ENCODE measurements around the gene PPARG. TPM values are rescaled to one million over a fixed set of nuclear protein-coding genes. Genes with fewer than 3 reads are reported as not detected.

Gene PPARG
- polyA plus RNA-seq, 3 donors = 24.3 to 28.2 (median 25.2) TPM

DNA sequence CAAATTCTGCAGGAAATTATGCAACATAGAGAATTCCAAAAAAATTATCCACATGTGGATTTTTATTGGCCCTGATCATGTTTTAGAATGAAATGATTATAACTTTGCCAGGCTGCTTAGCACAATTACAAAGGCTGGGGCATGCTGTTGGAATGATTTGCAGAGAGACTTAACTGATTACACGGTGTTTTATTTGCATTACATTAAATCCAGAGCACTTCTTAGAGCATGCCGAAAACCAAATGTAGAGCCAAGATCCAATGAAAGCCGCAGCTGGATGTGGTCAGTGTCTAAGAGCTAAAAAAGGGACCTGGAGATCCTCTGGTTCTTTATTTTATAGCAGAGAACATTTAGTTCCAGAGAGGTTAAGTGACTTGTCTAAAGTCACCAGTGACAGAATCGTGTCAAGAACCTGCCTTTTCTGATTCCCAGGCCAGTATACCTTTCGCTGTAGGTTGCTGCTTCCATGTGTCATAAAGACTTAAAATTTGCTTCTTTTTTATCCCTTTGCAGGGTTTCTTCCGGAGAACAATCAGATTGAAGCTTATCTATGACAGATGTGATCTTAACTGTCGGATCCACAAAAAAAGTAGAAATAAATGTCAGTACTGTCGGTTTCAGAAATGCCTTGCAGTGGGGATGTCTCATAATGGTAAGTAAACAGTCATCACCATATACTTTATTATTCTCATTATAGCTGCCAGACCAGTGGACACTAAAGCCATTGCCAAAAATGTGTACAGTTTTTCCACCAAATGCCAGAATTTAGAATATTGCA lies 103.4 kb downstream of the PPARG start:
- DNase-seq (ENCODE audit: extremely low read depth in 1 of 11, low read depth in 9 of 11, low spot score in 4 of 11) = peak in 1 of 11 donors; percentile 20

DNA sequence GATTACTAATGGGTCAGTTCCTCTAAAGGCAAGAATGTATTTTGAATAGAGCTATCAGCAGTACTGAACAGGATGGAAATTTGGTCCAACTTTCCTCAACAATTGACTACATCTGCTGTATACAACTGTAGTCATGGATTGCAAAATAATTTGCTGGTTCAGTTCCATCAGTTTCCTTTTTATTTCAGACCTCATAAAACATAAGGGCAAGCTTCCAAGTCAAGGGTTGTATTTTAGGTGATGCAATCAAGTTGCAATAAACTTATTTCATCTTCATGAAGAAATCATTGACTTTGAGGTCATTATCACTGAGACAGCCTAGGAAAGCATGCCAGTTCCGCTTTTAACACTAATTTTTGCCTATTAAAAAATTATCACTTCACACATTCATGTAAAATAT lies 105.0 kb downstream of the PPARG start:
- peak in 1 of 11 donors; percentile 32 for DNase-seq (ENCODE audit: extremely low read depth in 1 of 11, low read depth in 9 of 11, low spot score in 4 of 11)

DNA sequence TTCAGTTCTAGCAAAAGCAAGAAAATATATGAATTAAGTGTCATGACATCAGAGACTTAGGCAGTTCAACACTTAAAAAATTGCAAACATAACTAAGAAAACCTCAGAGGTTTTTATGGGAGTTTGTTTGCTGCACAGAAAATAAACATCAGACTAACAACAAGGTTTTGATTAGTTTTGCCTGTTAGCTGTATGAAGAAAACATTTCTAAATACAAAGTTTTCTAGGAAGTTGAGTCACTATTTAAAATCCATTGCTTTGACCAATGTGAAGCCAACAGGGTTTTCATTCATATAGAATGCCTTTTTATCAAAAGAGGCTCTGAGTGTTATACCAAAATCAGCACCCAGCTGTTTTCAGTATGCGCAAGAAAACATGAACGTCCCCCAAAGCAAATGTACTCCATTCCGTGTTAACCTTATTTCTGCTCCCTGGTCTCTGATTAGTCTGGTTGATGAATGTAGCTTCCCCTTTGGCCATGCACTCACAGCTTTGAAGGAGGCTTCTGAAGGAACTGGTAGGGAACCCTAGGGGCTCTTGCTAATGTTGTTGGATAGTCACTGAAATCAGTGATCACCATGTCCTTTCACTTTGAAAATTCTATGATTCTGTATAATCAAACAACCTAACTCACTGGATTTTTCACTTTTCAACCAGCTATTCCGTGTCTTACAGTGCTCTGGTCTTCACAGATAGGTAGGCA lies 105.8 kb downstream of the PPARG start:
- no peak for DNase-seq (ENCODE audit: extremely low read depth in 1 of 11, low read depth in 9 of 11, low spot score in 4 of 11)

DNA sequence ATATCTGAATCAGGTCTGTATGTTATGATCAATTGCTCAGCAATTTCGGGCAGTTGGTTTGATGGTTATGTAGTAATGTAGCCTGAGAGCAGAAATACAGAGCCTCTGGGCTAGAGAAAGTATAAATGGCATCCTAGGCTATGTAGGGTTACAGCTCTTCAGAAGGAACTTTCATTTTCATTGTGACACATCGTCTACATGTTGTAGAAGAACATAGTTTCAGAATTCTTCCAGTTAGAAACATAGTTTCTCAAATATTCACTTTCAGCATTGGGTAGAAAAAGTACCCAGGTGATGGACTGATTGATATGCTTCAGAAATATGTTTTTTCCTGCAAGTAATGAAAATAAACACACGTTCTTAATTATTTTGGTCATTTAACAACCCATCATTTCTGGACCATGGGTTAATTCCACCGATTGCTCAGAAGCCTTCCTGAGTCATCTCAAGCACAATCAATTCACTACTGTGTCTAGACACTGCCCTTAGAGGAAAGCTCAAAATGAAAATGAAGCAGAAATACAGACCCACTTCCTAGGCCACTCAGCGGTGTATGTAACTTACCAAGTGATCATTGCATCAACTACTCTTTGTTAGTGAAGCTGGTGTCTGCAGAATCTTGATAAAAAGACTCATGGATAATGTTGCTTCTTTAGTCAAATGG lies 106.6 kb downstream of the PPARG start:
- no peak for DNase-seq (ENCODE audit: extremely low read depth in 1 of 11, low read depth in 9 of 11, low spot score in 4 of 11)

DNA sequence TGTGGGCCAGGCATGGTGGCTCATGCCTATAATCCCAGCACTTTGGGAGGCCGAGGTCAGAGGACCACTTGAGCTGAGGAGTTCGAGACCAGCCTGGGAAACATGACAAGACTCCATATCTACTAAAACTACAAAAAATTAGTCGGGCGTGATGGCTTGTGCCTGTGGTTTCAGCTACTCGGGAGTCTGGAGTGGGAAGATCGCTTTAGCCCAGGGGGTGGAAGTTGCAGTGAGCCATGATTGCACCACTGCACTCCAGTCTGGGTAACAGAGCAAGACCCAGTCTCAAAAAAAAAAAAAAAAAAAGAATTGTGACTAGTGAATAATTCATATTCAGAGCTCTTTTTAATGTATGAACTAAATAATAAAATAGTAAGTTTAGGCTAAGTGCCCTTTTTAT lies 107.6 kb downstream of the PPARG start:
- DNase-seq (ENCODE audit: extremely low read depth in 1 of 11, low read depth in 9 of 11, low spot score in 4 of 11) = no peak

DNA sequence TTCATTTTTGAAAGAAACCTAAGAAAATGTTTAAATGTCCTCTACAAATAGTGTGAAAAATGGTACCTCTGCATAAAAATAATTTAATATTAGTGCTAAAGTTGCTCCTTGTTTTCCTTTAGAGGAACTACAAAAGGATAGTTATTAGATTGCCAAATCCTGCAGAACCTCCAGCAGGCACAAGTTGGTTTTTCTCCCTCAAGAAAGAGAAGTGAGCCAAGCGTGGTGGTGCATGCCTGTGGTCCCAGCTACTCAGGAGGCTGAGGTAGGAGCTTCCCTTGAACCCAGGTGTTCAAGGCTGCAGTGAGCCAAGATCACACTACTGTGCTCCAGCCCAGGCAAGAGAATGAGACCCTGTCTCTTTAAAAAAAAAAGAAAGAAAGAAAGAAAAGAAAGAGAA lies 110.4 kb downstream of the PPARG start:
- DNase-seq (ENCODE audit: extremely low read depth in 1 of 11, low read depth in 9 of 11, low spot score in 4 of 11) = no peak

DNA sequence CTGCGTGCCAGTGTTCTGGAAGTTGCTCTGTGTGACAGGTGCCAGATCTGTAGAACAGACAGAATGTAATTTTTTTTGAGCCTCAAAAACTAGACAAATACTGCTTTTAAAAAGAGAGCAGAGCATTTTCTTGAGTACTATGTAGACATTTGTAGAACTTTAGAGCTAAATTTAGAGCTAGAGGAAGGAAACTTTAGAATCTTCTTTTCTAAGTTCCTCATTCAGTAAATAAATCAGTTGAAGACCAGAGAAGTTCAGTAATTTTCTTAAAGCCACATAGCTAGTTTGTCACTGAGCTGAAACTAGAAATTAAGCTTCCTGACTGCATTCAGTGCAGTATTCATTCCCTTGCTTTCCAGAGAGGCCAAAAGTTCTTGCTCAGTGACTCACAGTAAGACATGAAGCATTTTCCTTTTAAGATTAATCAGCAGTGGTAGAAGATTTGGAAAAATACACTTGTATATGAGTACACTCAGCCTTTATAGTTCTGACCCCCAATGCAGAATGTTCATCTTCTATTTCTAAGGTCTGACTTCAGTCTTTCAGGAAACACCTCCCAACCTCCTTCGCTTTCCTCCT lies 111.8 kb downstream of the PPARG start:
- DNase-seq (ENCODE audit: extremely low read depth in 1 of 11, low read depth in 9 of 11, low spot score in 4 of 11) = no peak

DNA sequence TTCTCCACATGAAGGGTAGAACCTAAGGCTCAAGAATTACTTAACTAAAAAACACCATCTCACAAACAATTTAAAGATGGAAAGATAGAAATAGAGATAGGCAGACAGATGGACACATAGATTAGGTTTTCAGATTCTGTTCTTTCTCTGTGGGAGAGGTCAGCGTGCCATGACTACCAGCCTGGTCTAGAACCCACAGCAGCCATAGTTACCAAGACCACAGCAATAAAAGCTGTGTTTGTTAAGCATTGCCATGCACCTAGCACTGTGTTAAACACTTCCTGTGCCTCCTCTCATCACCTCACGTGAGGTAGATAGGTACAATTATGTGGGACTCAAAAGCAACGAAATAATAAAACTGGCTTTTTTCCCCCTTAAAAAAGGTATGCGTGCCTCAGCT lies 112.3 kb downstream of the PPARG start:
- DNase-seq (ENCODE audit: extremely low read depth in 1 of 11, low read depth in 9 of 11, low spot score in 4 of 11) = no peak

DNA sequence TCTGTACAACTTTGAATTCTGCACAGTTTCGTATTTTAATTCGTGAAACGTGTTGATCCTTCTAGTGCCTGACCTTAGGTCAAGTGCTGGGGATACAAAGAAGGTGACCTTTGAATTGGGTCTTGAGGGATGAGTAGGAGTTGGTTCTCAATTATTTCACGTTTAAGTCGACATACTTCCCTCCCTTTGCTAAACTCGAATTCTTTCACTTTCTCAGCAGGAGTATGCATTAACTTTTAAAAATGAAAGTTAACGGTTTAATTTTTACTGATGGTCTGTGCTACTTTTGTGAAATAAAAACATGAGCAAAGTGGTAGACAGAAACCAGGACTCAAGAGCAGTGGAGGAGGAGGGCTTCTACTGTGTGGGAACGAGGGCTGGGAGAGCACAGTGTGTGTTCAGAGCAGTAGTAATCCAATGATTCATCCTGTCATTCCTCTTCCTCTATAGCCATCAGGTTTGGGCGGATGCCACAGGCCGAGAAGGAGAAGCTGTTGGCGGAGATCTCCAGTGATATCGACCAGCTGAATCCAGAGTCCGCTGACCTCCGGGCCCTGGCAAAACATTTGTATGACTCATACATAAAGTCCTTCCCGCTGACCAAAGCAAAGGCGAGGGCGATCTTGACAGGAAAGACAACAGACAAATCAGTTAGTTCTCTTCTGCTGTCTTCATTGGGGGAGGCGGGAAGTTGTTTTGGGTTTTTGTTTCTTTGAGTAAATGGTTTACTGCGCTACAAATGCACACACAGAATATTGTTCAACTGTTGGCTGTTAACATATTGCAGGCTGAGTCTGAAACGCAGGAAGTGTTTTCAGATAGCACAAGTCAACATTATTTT lies 116.8 kb downstream of the PPARG start:
- DNase-seq (ENCODE audit: extremely low read depth in 1 of 11, low read depth in 9 of 11, low spot score in 4 of 11) = peak in 9 of 11 donors; percentile 31 to 68 (median 56)

DNA sequence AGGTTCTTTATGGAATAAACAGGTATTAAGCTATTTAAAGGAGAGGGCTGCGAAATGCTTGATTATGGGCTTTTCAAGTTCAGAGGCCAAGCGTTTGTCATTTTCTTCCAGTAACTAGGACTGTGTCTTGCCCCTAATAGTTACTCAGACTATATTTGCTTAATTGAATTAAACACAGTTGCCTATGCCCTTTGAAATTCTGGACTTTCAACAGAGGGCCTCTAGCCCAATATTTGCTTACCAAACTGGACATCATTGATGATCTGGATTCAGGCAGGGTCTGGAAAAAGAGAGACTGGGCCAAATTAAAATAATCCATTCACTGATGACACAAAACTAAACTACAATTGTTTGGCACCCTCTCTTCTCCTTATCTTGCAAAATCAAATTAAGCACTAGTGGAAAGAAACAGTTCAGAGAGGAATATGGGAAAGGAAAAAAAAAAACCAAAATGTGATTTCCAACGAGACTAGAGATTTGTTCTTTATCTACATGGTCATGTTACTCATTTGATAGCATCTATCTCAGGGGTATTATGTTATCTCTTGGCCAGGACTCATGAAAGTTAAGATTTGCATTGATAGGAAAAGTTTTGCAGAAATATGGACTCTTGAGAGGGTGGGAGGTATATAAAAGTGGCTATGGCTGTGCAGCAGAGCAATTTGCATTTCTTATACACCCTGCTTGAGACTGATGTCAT lies 120.3 kb downstream of the PPARG start:
- DNase-seq (ENCODE audit: extremely low read depth in 1 of 11, low read depth in 9 of 11, low spot score in 4 of 11) = no peak

DNA sequence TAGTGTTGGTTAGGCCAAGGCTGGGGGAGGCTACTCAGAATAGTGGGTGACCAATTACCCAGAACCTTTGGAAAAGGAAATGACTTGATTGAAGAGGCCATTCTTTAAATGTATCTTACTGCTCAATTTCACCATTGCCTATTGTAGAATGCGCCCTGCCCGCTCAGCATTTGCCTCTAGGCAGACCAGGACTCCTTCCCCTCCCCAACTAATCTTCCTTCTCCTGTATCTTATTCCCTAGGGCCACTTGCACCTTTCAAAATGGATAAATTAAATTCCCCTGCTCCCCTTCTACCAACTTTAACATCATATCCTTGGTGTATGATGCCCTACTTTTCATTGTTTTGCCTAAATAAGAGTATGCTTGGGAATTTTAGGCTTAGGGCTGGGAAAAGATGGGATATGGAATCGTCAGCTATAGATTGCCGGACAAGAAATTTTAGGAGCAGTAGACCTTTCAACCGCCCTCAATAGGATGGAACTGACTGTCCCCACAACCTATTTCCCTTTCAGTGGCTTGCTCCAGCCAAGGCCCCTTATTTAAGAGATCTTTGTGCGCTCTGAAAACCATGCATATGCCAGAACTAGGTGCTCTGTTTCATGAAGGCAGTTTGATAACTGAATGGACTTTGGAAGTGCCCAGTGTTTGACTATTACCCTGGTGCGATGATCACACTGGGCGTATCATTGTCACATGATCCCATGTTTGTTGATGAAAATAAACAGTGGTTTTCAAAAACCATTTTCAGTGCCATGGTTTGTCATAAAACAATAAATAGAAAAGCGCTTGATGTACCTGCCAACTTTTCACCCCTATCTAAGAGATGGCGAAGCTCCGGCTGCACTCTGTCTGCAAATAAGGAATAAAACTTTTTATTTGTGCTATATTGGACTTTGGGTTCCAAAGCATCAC lies 121.1 kb downstream of the PPARG start:
- no peak for DNase-seq (ENCODE audit: extremely low read depth in 1 of 11, low read depth in 9 of 11, low spot score in 4 of 11)

DNA sequence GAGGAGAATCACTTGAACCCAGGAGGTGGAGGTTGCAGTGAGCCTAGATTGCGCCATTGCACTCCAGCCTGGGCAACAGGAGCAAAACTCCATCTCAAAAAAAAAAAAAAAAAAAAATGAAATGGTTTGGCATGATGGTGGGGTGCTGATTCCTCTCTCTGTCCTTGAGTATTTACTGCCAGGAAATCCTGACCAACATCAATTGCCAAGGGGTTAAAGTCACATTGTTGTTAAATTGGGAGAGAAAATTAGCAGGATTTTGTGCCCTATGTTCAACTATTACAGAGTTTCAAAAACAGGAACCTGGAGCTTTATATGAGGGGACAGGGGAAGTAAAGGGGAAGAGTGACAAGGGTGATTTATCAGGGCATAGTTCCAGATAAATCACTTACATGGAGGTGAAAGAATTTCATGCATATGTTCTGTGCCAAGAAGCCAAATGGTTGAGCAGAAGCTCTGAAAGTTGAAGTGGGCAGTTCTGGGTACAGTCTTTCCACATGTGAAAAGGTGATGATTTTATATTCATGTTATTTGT lies 124.9 kb downstream of the PPARG start:
- DNase-seq (ENCODE audit: extremely low read depth in 1 of 11, low read depth in 9 of 11, low spot score in 4 of 11) = no peak

DNA sequence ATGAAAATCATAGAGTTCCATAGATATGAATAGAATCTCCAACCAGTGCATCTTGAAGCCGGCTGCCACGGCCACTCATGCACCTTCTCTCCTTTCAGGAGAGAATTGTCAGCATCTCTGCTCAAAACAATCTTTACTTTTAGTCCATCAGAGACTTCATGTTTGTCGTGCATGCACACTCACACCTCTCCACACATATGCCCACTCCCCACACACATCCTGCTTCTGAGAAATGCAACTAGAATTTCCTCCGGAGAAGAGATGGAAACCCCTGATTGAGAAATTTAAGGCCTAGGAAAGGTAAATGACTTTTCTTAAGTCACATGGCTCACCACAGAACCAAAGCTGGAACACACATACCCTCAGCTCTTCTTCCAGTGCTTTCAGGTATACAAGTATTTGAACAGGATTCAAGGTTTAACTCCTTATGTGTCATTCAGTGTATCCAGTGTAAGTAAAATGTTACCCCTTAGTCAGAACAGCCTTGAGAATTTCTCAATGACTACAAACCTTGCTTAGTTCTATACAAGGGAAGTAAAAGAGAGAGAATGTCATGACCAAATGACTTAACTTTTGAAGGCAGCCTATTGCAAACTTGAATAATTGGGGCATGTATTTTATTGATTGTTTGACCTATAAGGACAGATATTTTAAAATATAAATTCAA lies 126.3 kb downstream of the PPARG start:
- no peak for DNase-seq (ENCODE audit: extremely low read depth in 1 of 11, low read depth in 9 of 11, low spot score in 4 of 11)

DNA sequence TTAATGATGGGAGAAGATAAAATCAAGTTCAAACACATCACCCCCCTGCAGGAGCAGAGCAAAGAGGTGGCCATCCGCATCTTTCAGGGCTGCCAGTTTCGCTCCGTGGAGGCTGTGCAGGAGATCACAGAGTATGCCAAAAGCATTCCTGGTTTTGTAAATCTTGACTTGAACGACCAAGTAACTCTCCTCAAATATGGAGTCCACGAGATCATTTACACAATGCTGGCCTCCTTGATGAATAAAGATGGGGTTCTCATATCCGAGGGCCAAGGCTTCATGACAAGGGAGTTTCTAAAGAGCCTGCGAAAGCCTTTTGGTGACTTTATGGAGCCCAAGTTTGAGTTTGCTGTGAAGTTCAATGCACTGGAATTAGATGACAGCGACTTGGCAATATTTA lies 127.9 kb downstream of the PPARG start:
- DNase-seq (ENCODE audit: extremely low read depth in 1 of 11, low read depth in 9 of 11, low spot score in 4 of 11) = no peak

DNA sequence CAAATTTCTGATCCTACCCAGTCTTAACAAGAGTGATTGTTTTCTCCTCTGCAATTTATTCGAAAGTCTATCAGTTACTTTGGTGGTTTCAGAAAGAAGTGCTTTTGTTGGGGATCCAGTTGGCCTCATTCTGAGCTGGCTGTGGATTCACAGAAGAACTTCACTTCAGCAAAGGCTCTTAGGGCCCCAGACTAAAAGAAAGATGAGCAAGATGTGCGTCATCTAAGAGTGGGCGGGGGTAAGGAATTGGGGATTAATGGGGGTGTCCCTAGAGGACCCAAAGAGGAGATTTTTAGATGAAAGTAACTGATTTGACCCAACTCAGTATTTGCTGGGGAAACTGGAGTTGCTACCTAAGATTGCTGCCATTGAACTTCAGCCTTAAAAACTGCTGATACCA lies 131.5 kb downstream of the PPARG start:
- no peak for DNase-seq (ENCODE audit: extremely low read depth in 1 of 11, low read depth in 9 of 11, low spot score in 4 of 11)

DNA sequence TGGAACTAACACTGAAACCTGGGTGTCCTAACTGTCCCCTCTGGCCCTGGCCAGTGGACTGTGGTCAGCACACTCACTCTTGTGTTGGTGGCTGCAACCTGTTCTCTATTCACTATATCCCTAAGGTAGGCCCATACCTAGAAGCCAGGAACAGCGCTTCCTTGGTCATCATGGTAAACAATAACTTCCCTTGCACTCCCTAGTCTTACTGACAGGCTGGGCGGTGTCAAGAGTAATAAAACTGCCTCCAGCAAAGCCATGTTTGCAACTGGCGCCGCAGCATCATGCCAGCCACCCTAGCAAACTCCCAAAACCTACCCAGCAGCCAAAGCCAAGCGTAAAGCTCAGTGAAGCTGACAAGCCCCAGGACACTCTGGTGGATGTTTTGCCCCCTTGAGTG lies 132.3 kb downstream of the PPARG start:
- DNase-seq (ENCODE audit: extremely low read depth in 1 of 11, low read depth in 9 of 11, low spot score in 4 of 11) = no peak

DNA sequence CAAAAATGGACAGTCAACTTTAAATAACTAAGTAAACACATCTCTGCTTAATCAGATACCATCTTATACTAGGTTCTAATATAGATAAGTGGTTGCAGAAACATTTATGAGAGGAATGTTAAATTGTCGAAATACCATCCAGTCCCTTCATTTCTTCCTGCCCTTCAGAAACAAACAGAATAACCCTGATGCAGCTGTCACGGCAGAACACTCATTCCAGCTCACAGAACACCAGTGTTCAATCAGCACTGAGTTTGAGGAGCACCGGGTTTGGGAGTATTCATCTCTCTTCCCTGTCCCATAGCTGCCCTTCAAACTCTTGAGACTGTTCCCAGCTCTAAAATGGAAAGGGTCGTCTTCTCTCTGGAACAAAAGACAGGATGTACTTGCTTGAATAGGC lies 134.3 kb downstream of the PPARG start:
- no peak for DNase-seq (ENCODE audit: extremely low read depth in 1 of 11, low read depth in 9 of 11, low spot score in 4 of 11)

Data from renal cortex interstitium (tissue), 11 donors.